GM12874 (cell line): Measurements from ENCODE around the gene DUSP7.

Experiments
- TF ChIP-seq, protein P1 (sequence below): IDR thresholded peaks from 2 replicates; pipeline ENCODE4 v1.5.1; 2011; ENCODE audit warnings: low read depth, mild to moderate bottlenecking, control low read depth, low read length, moderate library complexity; ENCODE audit not compliant: insufficient read depth

The DUSP7 gene

DNA sequence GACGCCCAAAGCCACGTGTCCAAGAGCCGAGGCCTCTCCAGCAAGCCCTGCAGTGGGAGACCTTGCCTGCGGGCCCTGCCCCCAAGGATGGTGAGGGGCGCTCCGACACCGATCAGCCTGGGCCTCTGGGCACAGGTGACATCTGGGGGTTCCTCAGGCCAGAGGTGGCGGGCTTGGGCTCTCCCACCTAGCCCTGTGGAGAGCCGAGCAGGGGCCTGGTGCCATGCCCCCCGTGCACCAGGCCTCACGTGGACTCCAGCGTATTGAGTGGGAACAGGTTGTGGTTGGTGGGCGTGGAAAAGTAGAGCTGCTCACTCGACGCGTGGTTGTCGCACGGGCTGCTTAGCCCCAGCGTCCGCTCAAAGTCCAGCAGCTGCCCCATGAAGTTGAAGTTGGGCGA, 5.8 kb downstream of the DUSP7 start:
- TF ChIP-seq, protein P1, sequence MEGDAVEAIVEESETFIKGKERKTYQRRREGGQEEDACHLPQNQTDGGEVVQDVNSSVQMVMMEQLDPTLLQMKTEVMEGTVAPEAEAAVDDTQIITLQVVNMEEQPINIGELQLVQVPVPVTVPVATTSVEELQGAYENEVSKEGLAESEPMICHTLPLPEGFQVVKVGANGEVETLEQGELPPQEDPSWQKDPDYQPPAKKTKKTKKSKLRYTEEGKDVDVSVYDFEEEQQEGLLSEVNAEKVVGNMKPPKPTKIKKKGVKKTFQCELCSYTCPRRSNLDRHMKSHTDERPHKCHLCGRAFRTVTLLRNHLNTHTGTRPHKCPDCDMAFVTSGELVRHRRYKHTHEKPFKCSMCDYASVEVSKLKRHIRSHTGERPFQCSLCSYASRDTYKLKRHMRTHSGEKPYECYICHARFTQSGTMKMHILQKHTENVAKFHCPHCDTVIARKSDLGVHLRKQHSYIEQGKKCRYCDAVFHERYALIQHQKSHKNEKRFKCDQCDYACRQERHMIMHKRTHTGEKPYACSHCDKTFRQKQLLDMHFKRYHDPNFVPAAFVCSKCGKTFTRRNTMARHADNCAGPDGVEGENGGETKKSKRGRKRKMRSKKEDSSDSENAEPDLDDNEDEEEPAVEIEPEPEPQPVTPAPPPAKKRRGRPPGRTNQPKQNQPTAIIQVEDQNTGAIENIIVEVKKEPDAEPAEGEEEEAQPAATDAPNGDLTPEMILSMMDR, result no peak

DNA sequence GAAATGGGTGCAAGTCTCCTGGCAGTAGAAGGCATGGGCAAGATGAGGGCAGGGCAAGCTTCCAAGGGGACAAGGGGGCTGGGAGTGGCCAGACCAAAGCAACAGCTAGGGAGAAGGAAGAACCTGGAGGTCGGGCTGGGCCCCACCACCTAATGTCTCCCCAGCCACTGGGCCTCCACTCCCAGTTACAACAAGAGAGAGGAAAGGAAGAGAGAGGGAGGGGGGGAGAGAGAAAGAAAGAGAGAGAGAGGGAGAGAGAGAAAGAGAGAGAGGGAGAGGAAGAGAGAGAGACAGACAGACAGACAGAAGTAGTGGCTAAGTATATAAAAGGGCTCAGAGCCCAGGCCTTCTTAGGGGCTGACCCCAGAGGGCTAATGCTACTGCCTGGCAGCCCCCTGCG, 6.9 kb downstream of the DUSP7 start:
- TF ChIP-seq, protein P1, result no peak

DNA sequence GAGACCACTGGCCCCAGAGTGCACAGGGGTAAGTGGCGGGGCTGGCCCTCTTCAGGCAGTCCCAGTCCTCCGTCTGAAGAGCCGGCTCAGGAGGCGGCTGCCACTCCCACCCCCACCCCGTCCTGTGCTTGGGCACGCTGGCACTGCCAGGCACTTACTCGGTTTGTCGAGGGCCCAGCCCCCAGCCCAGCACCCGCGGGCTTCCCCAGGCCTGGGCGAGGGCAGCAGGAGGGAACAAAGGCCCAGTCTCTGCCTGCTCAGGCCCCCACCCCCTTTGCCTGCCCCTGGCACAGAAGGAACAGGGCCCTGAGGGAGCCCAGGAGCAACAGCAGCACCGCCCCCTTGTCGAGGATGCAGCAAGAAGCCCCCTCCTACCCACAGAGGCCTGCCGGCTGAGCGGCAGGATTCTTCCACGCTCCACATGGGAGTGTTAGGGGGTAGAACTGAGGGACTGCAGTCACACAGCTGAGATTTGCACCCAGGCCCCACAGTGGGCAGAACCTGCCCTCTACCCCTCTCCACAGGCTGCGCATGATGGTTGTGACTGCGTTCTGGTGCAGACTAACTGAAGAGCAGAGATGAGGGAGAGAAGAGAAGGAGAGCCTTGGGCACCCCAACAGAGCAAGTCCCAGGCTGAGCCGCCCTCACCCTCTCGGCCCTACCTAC, 8.9 kb downstream of the DUSP7 start:
- TF ChIP-seq, protein P1, result no peak

DNA sequence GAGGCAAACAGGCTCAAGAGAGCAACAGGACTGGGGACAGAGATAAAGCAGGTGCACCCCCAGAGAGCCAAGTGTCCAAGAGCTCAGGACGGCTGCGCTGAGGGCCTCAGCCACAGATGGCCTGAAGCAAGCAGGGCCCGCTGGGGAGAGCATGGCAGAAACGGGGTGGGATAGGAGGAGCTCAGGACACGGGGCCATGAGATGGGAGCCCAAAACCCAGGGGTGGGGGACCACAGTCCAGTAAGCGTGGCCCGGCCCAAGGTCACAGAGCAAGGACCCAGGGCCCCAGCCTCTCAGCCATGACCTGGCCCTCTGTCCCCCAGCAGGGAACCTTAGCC, 9.5 kb downstream of the DUSP7 start:
- TF ChIP-seq, protein P1, result no peak

DNA sequence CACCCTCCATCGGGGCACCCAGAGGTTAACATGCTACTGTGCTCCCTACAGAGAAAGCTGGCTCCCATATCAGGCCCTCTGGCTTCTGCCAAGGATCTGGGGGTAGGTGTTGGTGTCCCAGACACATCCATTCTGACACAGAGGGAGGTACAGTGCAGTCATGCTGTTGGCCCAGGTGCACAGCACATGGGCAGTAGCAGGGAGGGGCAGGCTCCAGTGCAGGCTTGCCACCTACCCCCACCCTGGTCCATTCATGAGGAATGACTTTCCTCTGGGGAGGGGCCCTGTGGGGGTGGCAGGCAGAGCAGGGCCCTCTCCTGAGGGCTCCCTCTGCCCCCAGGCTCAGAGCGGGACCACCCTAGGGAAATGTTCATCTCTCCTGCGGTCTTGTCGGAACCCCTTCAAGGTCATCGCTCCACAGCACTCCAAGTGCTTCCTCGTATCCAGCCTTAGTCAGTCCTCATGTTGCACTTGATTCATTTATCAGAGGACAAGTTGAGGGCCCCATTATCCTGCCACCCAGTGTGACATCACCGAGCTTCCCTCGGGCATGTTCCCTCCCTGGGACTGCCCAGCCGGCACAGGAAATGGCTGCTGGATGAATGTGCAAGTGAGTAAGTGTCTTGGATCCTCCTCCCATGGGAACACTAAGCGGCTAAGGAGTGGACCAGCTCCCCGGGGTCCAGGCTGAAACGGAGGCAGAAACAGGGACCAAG, 10.0 kb downstream of the DUSP7 start:
- TF ChIP-seq, protein P1, result no peak

DNA sequence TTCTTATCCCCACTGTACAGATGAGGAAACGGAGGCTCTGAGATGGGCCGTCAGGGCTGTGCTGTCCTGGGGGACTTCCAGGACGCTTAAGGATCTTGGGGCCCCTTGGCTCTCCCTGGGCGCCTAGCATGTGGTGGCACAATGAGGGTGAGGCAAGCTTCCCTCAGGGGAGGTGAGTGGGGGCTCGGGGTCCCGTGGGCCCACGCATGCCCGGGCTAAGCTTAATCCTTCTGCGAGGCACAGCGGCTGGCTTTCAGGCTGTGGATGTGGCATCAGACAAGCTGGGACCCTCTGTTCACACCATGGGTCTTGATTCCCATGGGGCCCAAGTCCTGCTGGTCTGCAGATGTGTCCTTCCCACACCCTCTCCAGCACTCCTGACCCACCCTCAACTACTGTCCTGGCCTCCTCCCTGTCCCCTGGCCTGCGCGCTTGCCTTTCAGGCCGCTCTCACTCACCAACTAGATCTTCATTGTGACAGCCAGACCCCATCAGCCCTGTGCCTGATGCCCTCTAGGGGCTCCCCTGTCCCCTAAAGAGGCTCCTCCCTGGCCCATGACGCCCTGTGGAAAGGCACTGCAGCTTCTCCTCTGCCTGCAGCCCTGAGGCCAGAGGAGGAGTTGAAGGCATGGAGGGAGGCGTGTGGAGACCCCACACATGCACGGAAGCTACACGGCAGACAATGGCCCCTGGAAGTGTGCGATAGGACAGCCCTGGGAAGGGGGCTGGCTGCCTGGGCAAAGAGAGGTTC, 11.3 kb downstream of the DUSP7 start:
- TF ChIP-seq, protein P1, result no peak

DNA sequence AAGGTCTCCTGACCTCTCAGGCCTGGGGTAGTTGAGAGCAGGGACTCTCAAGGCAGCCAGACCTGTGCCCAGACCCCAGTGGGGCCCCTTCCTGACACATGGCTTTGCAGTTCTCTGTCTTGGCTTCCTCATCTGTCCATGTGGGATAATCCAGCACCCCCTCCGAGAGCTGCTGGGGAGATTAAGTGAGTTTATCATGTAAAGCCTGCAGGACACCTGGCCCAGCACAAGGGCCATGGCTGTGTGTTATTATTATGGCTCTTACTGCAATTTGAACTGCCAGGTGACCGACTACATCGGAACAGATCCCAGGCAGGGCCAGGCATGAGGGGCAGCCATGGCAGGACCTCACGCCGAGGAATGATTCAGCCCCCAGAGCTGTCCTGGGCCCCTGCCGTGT, 12.6 kb downstream of the DUSP7 start:
- TF ChIP-seq, protein P1, result no peak
